Measurements from ENCODE around the gene PRRT4. TPM values are rescaled to one million over a fixed set of nuclear protein-coding genes. Genes with fewer than 3 reads are reported as not detected.

The PRRT4 gene
- total and polyA plus RNA-seq, 4 donors, result 0.13 to 0.14 TPM; not detected in 2

DNA sequence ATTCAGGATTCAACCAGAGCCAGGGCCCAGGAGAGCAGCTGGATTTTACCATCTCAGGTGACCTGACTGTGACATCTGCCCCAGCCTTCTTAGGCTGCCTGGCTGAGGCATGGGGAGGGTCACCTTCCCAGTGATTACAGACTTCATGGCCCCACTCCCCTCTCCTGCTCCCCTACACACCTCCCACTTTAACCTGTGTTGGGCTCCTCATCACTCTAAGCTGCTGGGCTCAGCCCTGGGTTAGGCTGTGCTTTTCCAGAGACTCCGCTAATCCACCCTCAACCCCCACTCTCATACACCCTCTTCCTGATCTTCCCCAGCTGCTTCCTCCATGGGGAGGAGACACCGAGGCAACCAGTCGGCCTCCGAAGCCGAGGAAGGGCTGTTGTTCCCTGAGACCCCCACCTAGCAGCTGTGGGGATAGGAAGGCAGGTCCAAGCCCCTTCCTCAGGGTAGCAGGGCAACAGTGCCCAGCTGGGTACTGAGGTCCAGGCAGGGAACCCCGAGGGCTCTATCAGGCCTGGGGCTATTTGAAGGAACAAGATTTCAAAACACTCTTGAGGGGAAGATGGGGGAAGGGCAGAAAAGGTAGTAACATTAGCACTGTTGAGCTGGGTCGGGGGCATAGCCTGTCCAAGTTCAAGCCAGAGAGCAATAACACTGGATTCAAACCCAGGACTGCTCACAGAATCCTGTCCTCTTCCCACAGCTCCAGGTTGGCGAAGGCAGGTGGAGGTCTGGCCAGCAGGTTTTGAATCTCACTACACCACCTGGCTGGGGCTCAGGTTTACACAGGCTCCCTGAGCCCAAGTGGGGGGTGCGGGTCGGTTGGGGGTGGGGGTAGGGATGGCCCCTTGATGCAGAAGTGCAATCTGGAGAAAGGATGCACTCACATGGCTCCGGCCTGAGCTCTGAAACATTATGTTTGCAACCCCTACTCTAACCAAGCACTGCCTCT, 46.5 kb upstream of the PRRT4 start:
- 63% methylated on average over 11 of the region's 11 CpGs for WGBS
- Histone ChIP-seq H3K36me3 (ENCODE audit: control insufficient read depth in 4 of 4, insufficient read depth in 3 of 4, low read depth in 1 of 4, low read length in 3 of 4) (no peaks in the 10 kb centered on the region), H3K4me3 (ENCODE audit: low read depth in 1 of 3, low read length in 3 of 3) (no peak overlapping the region), H3K9me3 (ENCODE audit: control insufficient read depth in 4 of 4, low read length in 3 of 4) (no peaks in the 10 kb centered on the region), H3K27me3 (ENCODE audit: control insufficient read depth in 4 of 4, insufficient read depth in 4 of 4, low read length in 3 of 4) (no peaks in the 10 kb centered on the region), H3K27ac (ENCODE audit: low read depth in 1 of 2, low read length in 2 of 2) (peak overlapping the region; percentile 27 to 63), H3K4me1 (ENCODE audit: control insufficient read depth in 4 of 4, insufficient read depth in 4 of 4, low read length in 3 of 4) (peaks cover 0 to 18% (median 9%) of the 10 kb centered on the region in 4 donors), H3K9ac (ENCODE audit: low read depth in 1 of 2, low read length in 2 of 2) (no peak overlapping the region)
- no peak for TF ChIP-seq MAX (IDR thresholded peaks at IDR 0.05)
- DNase-seq (ENCODE audit: low spot score), result no peak

DNA sequence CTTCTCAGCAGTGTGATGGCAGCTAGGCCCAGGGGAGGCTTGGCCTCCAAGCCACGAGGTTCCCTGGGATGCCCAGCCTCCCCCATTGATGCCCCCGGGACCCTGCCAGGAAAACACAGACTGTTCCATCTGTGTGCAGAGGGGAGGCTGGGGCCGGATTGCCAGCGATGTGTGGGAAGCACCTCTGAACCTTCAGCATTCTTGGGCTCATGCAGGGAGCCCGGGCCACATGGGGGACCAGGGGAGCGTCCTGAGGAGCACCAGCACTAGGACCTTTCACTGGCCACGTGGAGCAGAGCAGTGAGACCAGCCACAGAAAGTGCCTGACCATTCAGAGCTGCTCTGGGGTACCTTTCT, 45.7 kb upstream of the PRRT4 start:
- DNase-seq (ENCODE audit: low spot score), result no peak
- Histone ChIP-seq H3K9me3 (ENCODE audit: control insufficient read depth in 4 of 4, low read length in 3 of 4) (no peaks in the 10 kb centered on the region), H3K4me3 (ENCODE audit: low read depth in 1 of 3, low read length in 3 of 3) (no peak overlapping the region), H3K27me3 (ENCODE audit: control insufficient read depth in 4 of 4, insufficient read depth in 4 of 4, low read length in 3 of 4) (no peaks in the 10 kb centered on the region), H3K9ac (ENCODE audit: low read depth in 1 of 2, low read length in 2 of 2) (no peak overlapping the region), H3K4me1 (ENCODE audit: control insufficient read depth in 4 of 4, insufficient read depth in 4 of 4, low read length in 3 of 4) (peaks cover 0 to 18% (median 9%) of the 10 kb centered on the region in 4 donors), H3K27ac (ENCODE audit: low read depth in 1 of 2, low read length in 2 of 2) (no peak overlapping the region), H3K36me3 (ENCODE audit: control insufficient read depth in 4 of 4, insufficient read depth in 3 of 4, low read depth in 1 of 4, low read length in 3 of 4) (no peaks in the 10 kb centered on the region)
- TF ChIP-seq RXRA (IDR thresholded peaks at IDR 0.05), result no peak
- WGBS, result 81% methylated on average over 7 of the region's 7 CpGs

GRCh38 chr7:128406314-128407232, 45.1 kb upstream of the PRRT4 start:
- peak overlapping the region in 1 of 3 donors; percentile 61 for H3K4me3 ChIP-seq (ENCODE audit: low read depth in 1 of 3, low read length in 3 of 3)
- H3K27ac ChIP-seq (ENCODE audit: low read depth in 1 of 2, low read length in 2 of 2), result no peak overlapping the region
- TF ChIP-seq SP1 (IDR thresholded peaks at IDR 0.05), result no peak
- no peak for TF ChIP-seq RAD21 (IDR thresholded peaks at IDR 0.05)
- no peak for TF ChIP-seq NR2F2 (IDR thresholded peaks at IDR 0.05)
- TF ChIP-seq, protein P1, sequence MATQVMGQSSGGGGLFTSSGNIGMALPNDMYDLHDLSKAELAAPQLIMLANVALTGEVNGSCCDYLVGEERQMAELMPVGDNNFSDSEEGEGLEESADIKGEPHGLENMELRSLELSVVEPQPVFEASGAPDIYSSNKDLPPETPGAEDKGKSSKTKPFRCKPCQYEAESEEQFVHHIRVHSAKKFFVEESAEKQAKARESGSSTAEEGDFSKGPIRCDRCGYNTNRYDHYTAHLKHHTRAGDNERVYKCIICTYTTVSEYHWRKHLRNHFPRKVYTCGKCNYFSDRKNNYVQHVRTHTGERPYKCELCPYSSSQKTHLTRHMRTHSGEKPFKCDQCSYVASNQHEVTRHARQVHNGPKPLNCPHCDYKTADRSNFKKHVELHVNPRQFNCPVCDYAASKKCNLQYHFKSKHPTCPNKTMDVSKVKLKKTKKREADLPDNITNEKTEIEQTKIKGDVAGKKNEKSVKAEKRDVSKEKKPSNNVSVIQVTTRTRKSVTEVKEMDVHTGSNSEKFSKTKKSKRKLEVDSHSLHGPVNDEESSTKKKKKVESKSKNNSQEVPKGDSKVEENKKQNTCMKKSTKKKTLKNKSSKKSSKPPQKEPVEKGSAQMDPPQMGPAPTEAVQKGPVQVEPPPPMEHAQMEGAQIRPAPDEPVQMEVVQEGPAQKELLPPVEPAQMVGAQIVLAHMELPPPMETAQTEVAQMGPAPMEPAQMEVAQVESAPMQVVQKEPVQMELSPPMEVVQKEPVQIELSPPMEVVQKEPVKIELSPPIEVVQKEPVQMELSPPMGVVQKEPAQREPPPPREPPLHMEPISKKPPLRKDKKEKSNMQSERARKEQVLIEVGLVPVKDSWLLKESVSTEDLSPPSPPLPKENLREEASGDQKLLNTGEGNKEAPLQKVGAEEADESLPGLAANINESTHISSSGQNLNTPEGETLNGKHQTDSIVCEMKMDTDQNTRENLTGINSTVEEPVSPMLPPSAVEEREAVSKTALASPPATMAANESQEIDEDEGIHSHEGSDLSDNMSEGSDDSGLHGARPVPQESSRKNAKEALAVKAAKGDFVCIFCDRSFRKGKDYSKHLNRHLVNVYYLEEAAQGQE (IDR thresholded peaks at IDR 0.05), result no peak
- TF ChIP-seq FOXA2 (IDR thresholded peaks at IDR 0.05), result no peak
- TF ChIP-seq ZBTB33 (IDR thresholded peaks at IDR 0.05), result no peak
- TF ChIP-seq RXRA (IDR thresholded peaks at IDR 0.05), result no peak
- no peak for TF ChIP-seq MAX (IDR thresholded peaks at IDR 0.05)
- TF ChIP-seq JUND (IDR thresholded peaks at IDR 0.05), result no peak
- no peak for TF ChIP-seq HNF4A (conservative IDR thresholded peaks at IDR 0.05)
- TF ChIP-seq YY1 (IDR thresholded peaks at IDR 0.05), result no peak
- no peaks in the 10 kb centered on the region for H3K27me3 ChIP-seq (ENCODE audit: control insufficient read depth in 4 of 4, insufficient read depth in 4 of 4, low read length in 3 of 4)
- no peaks in the 10 kb centered on the region for H3K9me3 ChIP-seq (ENCODE audit: control insufficient read depth in 4 of 4, low read length in 3 of 4)
- H3K4me1 ChIP-seq (ENCODE audit: control insufficient read depth in 4 of 4, insufficient read depth in 4 of 4, low read length in 3 of 4), result peaks cover 0 to 18% (median 9%) of the 10 kb centered on the region in 4 donors
- no peaks in the 10 kb centered on the region for H3K36me3 ChIP-seq (ENCODE audit: control insufficient read depth in 4 of 4, insufficient read depth in 3 of 4, low read depth in 1 of 4, low read length in 3 of 4)
- no peak overlapping the region for H3K9ac ChIP-seq (ENCODE audit: low read depth in 1 of 2, low read length in 2 of 2)
- 55% methylated on average over 17 of the region's 17 CpGs for WGBS
- DNase-seq (ENCODE audit: low spot score), result no peak

All from liver (tissue), 9 donors.